IPS-15b (cell line): ENCODE data around the gene MYH7.

Source experiments
- H3K27me3 ChIP-seq: one replicate; pipeline ENCODE4 v1.6.1; 2013; ENCODE audit warnings: low read length; ENCODE audit not compliant: control insufficient read depth, insufficient read depth
- H3K36me3 ChIP-seq: one replicate; pipeline ENCODE4 v1.6.1; 2013; ENCODE audit warnings: low read length; ENCODE audit not compliant: control insufficient read depth, insufficient read depth
- H3K4me1 ChIP-seq: one replicate; pipeline ENCODE4 v1.6.1; 2013; ENCODE audit warnings: mild to moderate bottlenecking, low read length; ENCODE audit not compliant: control insufficient read depth, insufficient read depth
- H3K4me3 ChIP-seq: one replicate; pipeline ENCODE4 v1.5.1; 2013; ENCODE audit warnings: low read depth, low read length
- H3K9ac ChIP-seq: one replicate; pipeline ENCODE4 v1.6.1; 2013; ENCODE audit warnings: low read depth, mild to moderate bottlenecking, low read length
- H3K9me3 ChIP-seq: one replicate; pipeline ENCODE4 v1.6.1; 2013; ENCODE audit warnings: mild to moderate bottlenecking, low read length; ENCODE audit not compliant: control insufficient read depth, insufficient read depth

Gene MYH7

GRCh38 chr14:23409966-23410635 lies 25.4 kb downstream of the MYH7 start:
- H3K4me1 ChIP-seq, result no peaks in the 10 kb centered on the region
- no peaks in the 10 kb centered on the region for H3K36me3 ChIP-seq
- H3K27me3 ChIP-seq, result peaks cover 2% of the 10 kb centered on the region
- H3K4me3 ChIP-seq, result no peak overlapping the region
- no peak overlapping the region for H3K9ac ChIP-seq
- H3K9me3 ChIP-seq, result no peaks in the 10 kb centered on the region

GRCh38 chr14:23409475-23409874 lies 26.0 kb downstream of the MYH7 start:
- Histone ChIP-seq H3K36me3 (no peaks in the 10 kb centered on the region), H3K9me3 (no peaks in the 10 kb centered on the region), H3K9ac (no peak overlapping the region), H3K4me1 (no peaks in the 10 kb centered on the region), H3K4me3 (no peak overlapping the region), H3K27me3 (peaks cover 2% of the 10 kb centered on the region)

- Histone ChIP-seq H3K9ac (no peak overlapping the region), H3K4me1 (no peaks in the 10 kb centered on the region), H3K9me3 (no peaks in the 10 kb centered on the region), H3K36me3 (no peaks in the 10 kb centered on the region), H3K4me3 (no peak overlapping the region), H3K27me3 (peaks cover 4% of the 10 kb centered on the region)
Observed at GRCh38 chr14:23408307-23408630, 27.2 kb downstream of the MYH7 start.

GRCh38 chr14:23407516-23408306 lies 27.7 kb downstream of the MYH7 start, which contains the start of gene MYH6:
MYH6 (minus strand) TSS chr14:23408273; CDS start chr14:23407223, 1,050 bp downstream.
- Histone ChIP-seq H3K36me3 (no peaks in the 10 kb centered on the region), H3K4me1 (no peaks in the 10 kb centered on the region), H3K9ac (no peak within 1 kb of the TSS), H3K27me3 (peaks cover 4% of the 10 kb centered on the region), H3K4me3 (no peak within 1 kb of the TSS), H3K9me3 (no peaks in the 10 kb centered on the region)

GRCh38 chr14:23406725-23407355 lies 28.6 kb downstream of the MYH7 start:
- no peaks in the 10 kb centered on the region for H3K9me3 ChIP-seq
- H3K9ac ChIP-seq, result no peak overlapping the region
- no peak overlapping the region for H3K4me3 ChIP-seq
- no peaks in the 10 kb centered on the region for H3K36me3 ChIP-seq
- peaks cover 2% of the 10 kb centered on the region for H3K4me1 ChIP-seq
- H3K27me3 ChIP-seq, result peaks cover 4% of the 10 kb centered on the region

GRCh38 chr14:23406244-23406643 lies 29.2 kb downstream of the MYH7 start:
- Histone ChIP-seq H3K36me3 (no peaks in the 10 kb centered on the region), H3K4me3 (no peak overlapping the region), H3K9me3 (no peaks in the 10 kb centered on the region), H3K4me1 (peaks cover 2% of the 10 kb centered on the region), H3K27me3 (peaks cover 4% of the 10 kb centered on the region), H3K9ac (no peak overlapping the region)

GRCh38 chr14:23405516-23406025 lies 29.9 kb downstream of the MYH7 start:
- peaks cover 2% of the 10 kb centered on the region for H3K4me1 ChIP-seq
- H3K9ac ChIP-seq, result no peak overlapping the region
- no peaks in the 10 kb centered on the region for H3K9me3 ChIP-seq
- peaks cover 4% of the 10 kb centered on the region for H3K27me3 ChIP-seq
- no peak overlapping the region for H3K4me3 ChIP-seq
- no peaks in the 10 kb centered on the region for H3K36me3 ChIP-seq

GRCh38 chr14:23405096-23405495 lies 30.4 kb downstream of the MYH7 start:
- H3K4me3 ChIP-seq, result no peak overlapping the region
- H3K4me1 ChIP-seq, result peaks cover 2% of the 10 kb centered on the region
- peaks cover 4% of the 10 kb centered on the region for H3K27me3 ChIP-seq
- H3K36me3 ChIP-seq, result no peaks in the 10 kb centered on the region
- H3K9ac ChIP-seq, result no peak overlapping the region
- no peaks in the 10 kb centered on the region for H3K9me3 ChIP-seq

GRCh38 chr14:23404331-23404900 lies 31.0 kb downstream of the MYH7 start:
- Histone ChIP-seq H3K4me3 (no peak overlapping the region), H3K27me3 (peaks cover 4% of the 10 kb centered on the region), H3K9me3 (no peaks in the 10 kb centered on the region), H3K4me1 (peaks cover 2% of the 10 kb centered on the region), H3K36me3 (no peaks in the 10 kb centered on the region), H3K9ac (no peak overlapping the region)

GRCh38 chr14:23403908-23404307 lies 31.6 kb downstream of the MYH7 start:
- Histone ChIP-seq H3K27me3 (peaks cover 4% of the 10 kb centered on the region), H3K4me1 (peaks cover 2% of the 10 kb centered on the region), H3K9me3 (no peaks in the 10 kb centered on the region), H3K4me3 (no peak overlapping the region), H3K36me3 (no peaks in the 10 kb centered on the region), H3K9ac (no peak overlapping the region)

GRCh38 chr14:23403139-23403438 lies 32.4 kb downstream of the MYH7 start:
- Histone ChIP-seq H3K4me1 (peaks cover 2% of the 10 kb centered on the region), H3K9ac (no peak overlapping the region), H3K4me3 (no peak overlapping the region), H3K9me3 (no peaks in the 10 kb centered on the region), H3K27me3 (peaks cover 2% of the 10 kb centered on the region), H3K36me3 (no peaks in the 10 kb centered on the region)
